Neural progenitor cell (in vitro differentiated cells): Measurements from ENCODE around the gene ZNF511. TPM values are rescaled to one million over a fixed set of nuclear protein-coding genes. Genes with fewer than 3 reads are reported as not detected.

Experiments
- DNase-seq: peaks from one replicate; pipeline ENCODE4 v3.0.0-alpha.2; 2016; ENCODE audit warnings: low spot score
- H2AFZ ChIP-seq: fragments of 200-600 bp; sonication (generic); replicated peaks from 2 replicates; pipeline ENCODE4 v1.6.1; 2016; ENCODE audit warnings: antibody characterized with exemption
- H3F3A ChIP-seq: fragments of 200-600 bp; sonication (generic); 2 replicates; pipeline ENCODE4 v1.6.1; 2016; ENCODE audit warnings: antibody characterized with exemption, low read depth
- H3K27ac ChIP-seq: fragments of 200-600 bp; sonication (generic); 2 replicates; pipeline ENCODE4 v1.5.1; 2016; ENCODE audit warnings: mild to moderate bottlenecking
- H3K27me3 ChIP-seq: fragments of 200-600 bp; sonication (generic); 2 replicates; pipeline ENCODE4 v1.6.1; 2016; ENCODE audit warnings: mild to moderate bottlenecking, moderate library complexity
- H3K36me3 ChIP-seq: fragments of 200-600 bp; sonication (generic); 2 replicates; pipeline ENCODE4 v1.5.1; 2016
- H3K4me1 ChIP-seq: fragments of 200-600 bp; sonication (generic); 2 replicates; pipeline ENCODE4 v1.6.1; 2016; ENCODE audit warnings: mixed run types
- H3K4me2 ChIP-seq: fragments of 200-600 bp; sonication (generic); 2 replicates; pipeline ENCODE4 v1.6.1; 2016
- H3K4me3 ChIP-seq: fragments of 200-600 bp; sonication (generic); 2 replicates; pipeline ENCODE4 v1.5.1; 2016
- H3K79me2 ChIP-seq: fragments of 200-600 bp; sonication (generic); 2 replicates; pipeline ENCODE4 v1.6.1; 2016; ENCODE audit warnings: low read depth
- H3K9ac ChIP-seq: fragments of 200-600 bp; sonication (generic); 2 replicates; pipeline ENCODE4 v1.6.1; 2016
- H3K9me3 ChIP-seq: fragments of 200-600 bp; sonication (generic); 2 replicates; pipeline ENCODE4 v1.5.1; 2016; ENCODE audit warnings: low read depth
- H4K20me1 ChIP-seq: fragments of 200-600 bp; sonication (generic); 2 replicates; pipeline ENCODE4 v1.6.1; 2016; ENCODE audit warnings: low read depth
- H3K27ac Mint-ChIP-seq: 3 replicates; pipeline ENCODE4 v1.8.0; 2021; ENCODE audit warnings: mixed read lengths
- H3K27me3 Mint-ChIP-seq: 2 replicates; pipeline ENCODE4 v1.8.0; 2022; ENCODE audit warnings: low read depth, mild to moderate bottlenecking, inconsistent platforms, moderate library complexity, mixed read lengths; ENCODE audit not compliant: insufficient read depth
- H3K36me3 Mint-ChIP-seq: 3 replicates; pipeline ENCODE4 v1.8.0; 2021; ENCODE audit warnings: mixed read lengths
- H3K4me1 Mint-ChIP-seq: 3 replicates; pipeline ENCODE4 v1.8.0; 2021; ENCODE audit warnings: mixed read lengths
- H3K4me3 Mint-ChIP-seq: 3 replicates; pipeline ENCODE4 v1.8.0; 2021; ENCODE audit warnings: mild to moderate bottlenecking, moderate library complexity, mixed read lengths
- H3K9me3 Mint-ChIP-seq: 3 replicates; pipeline ENCODE4 v1.8.0; 2020; ENCODE audit warnings: mixed read lengths
- EZH2 ChIP-seq: fragments of 200-600 bp; sonication (generic); IDR thresholded peaks from 2 replicates; pipeline ENCODE4 v1.6.1; 2017; ENCODE audit warnings: antibody characterized with exemption, mild to moderate bottlenecking, moderate library complexity
- EZH2phosphoT487 ChIP-seq: fragments of 200-600 bp; sonication (generic); IDR thresholded peaks from 2 replicates; pipeline ENCODE4 v1.6.1; 2017; ENCODE audit warnings: antibody characterized with exemption
- total RNA-seq: library from RNA; depleted of rRNA; stranded (reverse); fragments of >200 nt; gene quantifications from 2 replicates; pipeline ENCODE4 v1.2.3, GENCODE V29; 2015; ENCODE audit warnings: low replicate concordance
- TF ChIP-seq, protein P1 (sequence below): fragments of 200-600 bp; sonication (generic); IDR thresholded peaks from 2 replicates; pipeline ENCODE4 v1.5.1; 2017; ENCODE audit warnings: antibody characterized with exemption, mild to moderate bottlenecking

The ZNF511 gene
- total RNA-seq, 1 donor from 2014 or later = 44.4 TPM

DNA sequence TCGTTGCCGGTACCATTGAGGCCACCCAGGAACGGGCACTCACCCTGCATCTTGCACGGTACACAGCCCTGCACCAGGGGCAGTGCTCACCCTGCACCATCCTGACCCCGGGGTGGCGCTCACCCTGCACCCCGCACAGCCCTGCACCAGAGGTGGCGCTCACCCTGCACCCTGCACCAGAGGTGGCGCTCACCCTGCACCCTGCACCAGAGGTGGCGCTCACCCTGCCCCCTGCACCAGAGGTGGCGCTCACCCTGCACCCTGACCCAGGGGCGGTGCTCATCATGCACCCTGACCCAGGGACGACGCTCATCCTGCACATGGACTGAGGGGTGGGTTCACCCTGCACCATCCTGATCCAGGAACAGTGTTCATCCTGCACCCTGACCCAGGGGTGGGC, 6.5 kb upstream of the ZNF511 start:
- H3K4me1 ChIP-seq = no peaks in the 10 kb centered on the region
- peaks cover 45% of the 10 kb centered on the region for H3K79me2 ChIP-seq
- Mint-ChIP-seq H3K27ac (no peak overlapping the region), H3K36me3 (peaks cover 25% of the 10 kb centered on the region), H3K4me3 (no peak overlapping the region), H3K27me3 (peaks cover 4% of the 10 kb centered on the region), H3K4me1 (peaks cover 6% of the 10 kb centered on the region), H3K9me3 (no peaks in the 10 kb centered on the region)
- peaks cover 29% of the 10 kb centered on the region for H4K20me1 ChIP-seq
- no peaks in the 10 kb centered on the region for H3F3A ChIP-seq
- DNase-seq = no peak
- no peak overlapping the region for H3K9ac ChIP-seq
- H3K4me3 ChIP-seq = no peak overlapping the region
- H2AFZ ChIP-seq = no peak overlapping the region
- H3K27me3 ChIP-seq = no peaks in the 10 kb centered on the region
- H3K27ac ChIP-seq = no peak overlapping the region
- no peak overlapping the region for H3K4me2 ChIP-seq
- H3K9me3 ChIP-seq = no peaks in the 10 kb centered on the region
- TF ChIP-seq, protein P1, sequence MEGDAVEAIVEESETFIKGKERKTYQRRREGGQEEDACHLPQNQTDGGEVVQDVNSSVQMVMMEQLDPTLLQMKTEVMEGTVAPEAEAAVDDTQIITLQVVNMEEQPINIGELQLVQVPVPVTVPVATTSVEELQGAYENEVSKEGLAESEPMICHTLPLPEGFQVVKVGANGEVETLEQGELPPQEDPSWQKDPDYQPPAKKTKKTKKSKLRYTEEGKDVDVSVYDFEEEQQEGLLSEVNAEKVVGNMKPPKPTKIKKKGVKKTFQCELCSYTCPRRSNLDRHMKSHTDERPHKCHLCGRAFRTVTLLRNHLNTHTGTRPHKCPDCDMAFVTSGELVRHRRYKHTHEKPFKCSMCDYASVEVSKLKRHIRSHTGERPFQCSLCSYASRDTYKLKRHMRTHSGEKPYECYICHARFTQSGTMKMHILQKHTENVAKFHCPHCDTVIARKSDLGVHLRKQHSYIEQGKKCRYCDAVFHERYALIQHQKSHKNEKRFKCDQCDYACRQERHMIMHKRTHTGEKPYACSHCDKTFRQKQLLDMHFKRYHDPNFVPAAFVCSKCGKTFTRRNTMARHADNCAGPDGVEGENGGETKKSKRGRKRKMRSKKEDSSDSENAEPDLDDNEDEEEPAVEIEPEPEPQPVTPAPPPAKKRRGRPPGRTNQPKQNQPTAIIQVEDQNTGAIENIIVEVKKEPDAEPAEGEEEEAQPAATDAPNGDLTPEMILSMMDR = no peak
- H3K36me3 ChIP-seq = no peaks in the 10 kb centered on the region

DNA sequence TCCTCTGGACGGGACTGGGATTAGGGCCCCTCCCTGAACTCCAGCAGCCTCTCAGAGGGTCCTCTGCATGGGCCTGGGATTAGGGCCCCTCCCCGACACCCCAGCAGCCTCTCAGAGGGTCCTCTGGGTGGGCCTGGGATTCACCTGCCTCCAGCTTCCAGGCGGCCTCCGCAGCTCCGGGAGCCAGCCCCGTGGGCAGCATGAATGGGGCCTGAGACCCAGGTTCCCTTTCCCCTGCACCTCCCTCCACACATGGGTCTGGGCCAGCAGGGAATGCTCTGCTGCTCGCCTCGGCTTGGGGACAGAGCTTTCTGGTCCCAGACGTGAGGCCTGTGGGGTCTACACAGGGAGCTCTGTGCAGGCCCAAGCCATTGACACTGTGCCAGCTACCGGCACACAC, 5.5 kb upstream of the ZNF511 start:
- Mint-ChIP-seq H3K36me3 (peaks cover 21% of the 10 kb centered on the region), H3K9me3 (no peaks in the 10 kb centered on the region), H3K4me3 (no peak overlapping the region), H3K27me3 (peaks cover 10% of the 10 kb centered on the region), H3K27ac (no peak overlapping the region), H3K4me1 (peaks cover 15% of the 10 kb centered on the region)
- Histone ChIP-seq H3K4me2 (no peak overlapping the region), H3K27me3 (no peaks in the 10 kb centered on the region), H4K20me1 (peaks cover 39% of the 10 kb centered on the region), H3K4me1 (peaks cover 6% of the 10 kb centered on the region), H3F3A (peaks cover 4% of the 10 kb centered on the region), H3K9me3 (no peaks in the 10 kb centered on the region), H3K4me3 (no peak overlapping the region), H3K36me3 (no peaks in the 10 kb centered on the region), H2AFZ (no peak overlapping the region), H3K27ac (no peak overlapping the region), H3K79me2 (peaks cover 55% of the 10 kb centered on the region), H3K9ac (no peak overlapping the region)
- DNase-seq = no peak
- TF ChIP-seq, protein P1 = no peak
- TF ChIP-seq EZH2phosphoT487 (no peak), EZH2 (no peak)

- no peak overlapping the region for H3K27ac Mint-ChIP-seq
- H2AFZ ChIP-seq = no peak overlapping the region
- peaks cover 15% of the 10 kb centered on the region for H3K4me1 Mint-ChIP-seq
- no peaks in the 10 kb centered on the region for H3K9me3 Mint-ChIP-seq
- H3K4me3 ChIP-seq = no peak overlapping the region
- no peak for DNase-seq
- peak overlapping the region; percentile 41 for H3K4me3 Mint-ChIP-seq
- H3K9ac ChIP-seq = no peak overlapping the region
- H4K20me1 ChIP-seq = peaks cover 46% of the 10 kb centered on the region
- H3K36me3 Mint-ChIP-seq = peaks cover 10% of the 10 kb centered on the region
- H3K27me3 Mint-ChIP-seq = peaks cover 11% of the 10 kb centered on the region
- H3K4me1 ChIP-seq = peaks cover 6% of the 10 kb centered on the region
- peaks cover 4% of the 10 kb centered on the region for H3F3A ChIP-seq
- H3K27me3 ChIP-seq = no peaks in the 10 kb centered on the region
- no peaks in the 10 kb centered on the region for H3K9me3 ChIP-seq
- H3K79me2 ChIP-seq = peaks cover 59% of the 10 kb centered on the region
- H3K4me2 ChIP-seq = no peak overlapping the region
- no peak overlapping the region for H3K27ac ChIP-seq
- TF ChIP-seq EZH2 (no peak), EZH2phosphoT487 (no peak)
- TF ChIP-seq, protein P1 = no peak
- no peaks in the 10 kb centered on the region for H3K36me3 ChIP-seq
Observed at GRCh38 chr10:133306097-133306476, 2.6 kb upstream of the ZNF511 start.
